ENCODE data around the gene GPD1L.
A peak's percentile ranks its signal among the peaks of the same experiment; 100 is the strongest.

The GPD1L gene

GRCh38 chr3:32136703-32137102 is 30.3 kb downstream of the GPD1L start:
- no peak for DNase-seq (ENCODE audit: low read depth, low spot score)

DNA sequence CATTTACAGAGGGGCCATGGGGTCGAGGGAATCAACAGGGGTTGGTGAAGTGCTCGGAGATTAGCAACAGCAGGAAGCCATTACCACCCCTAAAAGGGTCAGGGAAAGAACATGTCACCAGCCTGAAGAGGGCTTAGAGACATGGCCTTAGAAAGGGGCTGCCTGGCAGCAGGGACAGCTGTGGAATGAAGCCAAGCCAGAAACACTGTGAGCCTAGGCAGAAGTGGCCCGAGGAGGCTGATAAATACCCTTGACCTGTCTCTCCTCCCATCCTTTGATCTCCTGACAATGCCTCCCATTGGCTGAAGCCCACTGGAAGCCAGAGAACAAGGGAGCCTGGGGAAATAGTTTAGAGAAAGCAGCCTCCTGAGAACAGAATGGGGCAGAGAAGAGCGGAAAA is 31.4 kb downstream of the GPD1L start:
- no peak for DNase-seq (ENCODE audit: low read depth, low spot score)

GRCh38 chr3:32138545-32139104 is 32.2 kb downstream of the GPD1L start:
- DNase-seq (ENCODE audit: low read depth, low spot score), result no peak

DNA sequence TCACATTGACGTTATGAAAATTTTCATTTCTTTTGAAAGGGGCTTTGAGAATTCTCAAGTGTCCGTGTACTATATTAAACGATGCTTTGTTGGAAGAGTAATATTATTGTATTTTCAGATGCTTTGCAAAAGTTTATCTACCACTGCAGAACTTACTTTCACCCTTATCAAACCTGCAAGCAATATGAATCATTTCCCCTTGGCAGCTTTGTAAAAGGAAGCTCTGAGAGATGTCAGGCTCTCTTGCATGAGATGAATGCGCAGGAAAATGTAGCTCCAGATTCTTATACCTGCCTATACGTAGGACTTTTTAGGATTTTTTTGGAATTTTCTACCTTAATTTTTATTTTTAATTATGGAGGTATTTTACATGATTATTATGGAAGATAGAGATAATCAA is 34.5 kb downstream of the GPD1L start:
- DNase-seq (ENCODE audit: low read depth, low spot score), result no peak

DNA sequence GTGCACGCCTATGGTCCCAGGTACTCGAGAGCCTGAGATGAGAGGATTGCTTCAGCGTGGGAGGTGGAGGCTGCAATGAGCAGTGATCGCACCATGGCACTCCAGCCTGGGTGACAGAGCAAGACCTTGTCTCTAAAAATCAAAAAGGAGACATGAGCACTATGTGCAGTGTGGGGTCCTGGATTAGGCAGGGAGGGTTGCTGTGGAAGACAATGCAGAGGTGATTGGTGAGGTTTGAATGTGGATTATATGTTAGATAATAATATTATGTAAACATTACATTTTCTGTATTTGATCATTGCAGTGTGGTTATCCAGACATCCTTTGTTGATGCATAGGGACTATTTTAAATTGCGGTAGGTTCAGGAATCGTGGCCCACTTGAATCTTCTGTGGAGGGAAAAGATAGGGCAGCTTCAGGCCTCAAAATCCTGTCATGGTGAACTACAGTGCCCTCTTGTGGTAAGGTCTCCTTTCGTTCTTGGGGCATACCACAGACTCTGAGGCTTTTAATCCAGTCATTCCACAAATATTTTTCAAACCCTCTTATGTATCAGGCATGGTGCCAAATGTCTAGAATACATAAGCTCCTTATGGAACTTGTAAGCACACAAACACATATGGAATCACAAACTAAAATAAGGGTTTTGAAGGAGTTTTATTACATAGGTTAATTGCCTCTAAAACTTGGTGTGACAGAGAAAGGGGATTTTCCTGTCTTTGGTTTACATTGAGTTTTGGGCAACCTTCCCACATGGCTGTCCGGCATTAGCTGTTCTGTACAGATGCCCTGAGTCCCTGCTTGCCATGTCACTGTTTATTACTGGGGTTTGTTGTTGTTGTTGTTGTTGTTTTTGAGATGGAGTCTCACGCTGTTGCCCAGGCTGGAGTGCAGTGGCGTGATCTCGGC is 37.7 kb downstream of the GPD1L start:
- DNase-seq (ENCODE audit: low read depth, low spot score), result peak; percentile 47

DNA sequence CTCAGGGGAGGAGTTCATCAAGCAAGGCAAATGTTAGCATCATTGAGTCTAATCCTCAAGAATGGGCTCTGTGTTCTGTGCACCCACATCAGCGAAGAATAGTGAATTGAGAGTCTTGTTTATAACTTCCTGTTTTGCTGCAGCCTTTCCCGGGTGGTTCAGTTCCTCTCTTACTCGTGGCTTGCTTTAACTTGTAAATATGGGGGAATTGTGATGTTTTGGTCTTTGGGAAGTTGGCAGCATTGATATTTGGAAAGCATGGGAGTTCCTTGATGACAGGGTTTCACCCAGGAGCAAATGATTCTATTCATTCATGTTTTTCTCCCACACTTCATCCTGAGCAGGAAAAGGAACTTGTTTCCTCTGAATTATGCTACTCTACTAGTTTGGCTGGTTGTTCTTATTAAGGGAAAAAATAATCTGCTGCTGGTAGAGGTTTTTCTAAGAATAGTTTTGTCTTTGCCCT is 40.4 kb downstream of the GPD1L start:
- DNase-seq (ENCODE audit: low read depth, low spot score), result no peak

DNA sequence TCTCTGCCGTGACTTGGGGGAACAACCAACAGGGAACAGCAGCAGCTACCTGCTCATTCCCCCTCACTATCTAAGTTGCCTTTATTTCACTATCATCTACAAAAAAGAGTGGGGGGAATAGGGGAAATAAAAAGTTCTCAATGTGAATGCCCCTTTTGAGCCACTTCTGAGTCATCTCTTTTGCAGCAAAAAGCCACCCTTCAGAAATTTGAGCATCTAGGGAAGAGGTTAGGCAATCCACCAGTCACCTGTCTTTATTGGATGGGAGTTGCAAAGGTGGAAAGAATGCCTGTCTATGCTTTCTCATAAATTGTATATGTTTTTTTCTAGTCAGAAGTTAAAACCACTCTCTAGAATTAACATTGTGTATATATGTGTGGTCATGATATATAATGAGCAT is 41.1 kb downstream of the GPD1L start:
- DNase-seq (ENCODE audit: low read depth, low spot score), result no peak

DNA sequence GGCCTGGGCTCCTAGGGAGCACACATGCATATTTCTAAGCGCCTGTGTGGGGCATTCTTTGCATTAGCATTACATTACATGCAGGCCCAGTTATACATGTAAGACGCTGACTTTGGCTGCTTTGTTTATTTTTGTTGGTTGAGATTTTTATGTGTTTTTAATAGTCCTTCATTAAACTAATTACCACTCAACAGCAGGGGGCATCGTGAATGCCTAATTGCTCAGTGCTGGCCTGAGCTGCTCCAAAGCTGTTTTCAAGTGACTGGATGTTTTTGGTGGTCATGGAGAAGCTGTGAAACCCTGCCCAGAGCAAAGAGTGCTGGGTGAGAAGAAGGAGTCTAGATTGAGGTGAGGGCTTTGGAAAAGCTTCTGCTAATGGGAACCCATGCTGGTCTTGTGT is 41.5 kb downstream of the GPD1L start:
- DNase-seq (ENCODE audit: low read depth, low spot score), result no peak

DNA sequence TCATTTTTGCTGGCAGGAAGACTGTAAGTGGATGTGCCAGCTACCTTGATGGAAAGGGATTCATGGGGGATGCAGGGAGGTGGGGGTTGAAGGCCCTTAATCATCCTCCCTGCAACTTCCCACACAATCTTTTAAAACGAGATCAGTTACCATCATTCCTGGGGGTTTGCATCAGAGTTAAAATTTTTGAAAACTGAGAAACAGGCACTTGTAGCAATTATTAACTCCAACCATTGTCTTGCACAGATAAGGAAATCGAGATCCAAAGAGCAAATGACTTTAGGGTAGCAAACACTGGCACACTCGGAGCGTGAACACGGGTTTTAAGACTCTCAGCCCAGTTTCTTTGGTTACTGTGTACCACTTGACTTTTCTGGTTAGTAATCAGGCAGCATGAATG is 41.9 kb downstream of the GPD1L start:
- no peak for DNase-seq (ENCODE audit: low read depth, low spot score)

- DNase-seq (ENCODE audit: low read depth, low spot score), result no peak
These were observed 47.2 kb downstream of the GPD1L start for GRCh38 chr3:32153414-32154204.

- DNase-seq (ENCODE audit: low read depth, low spot score), result no peak
These were observed 47.8 kb downstream of the GPD1L start for GRCh38 chr3:32154205-32154579.

DNA sequence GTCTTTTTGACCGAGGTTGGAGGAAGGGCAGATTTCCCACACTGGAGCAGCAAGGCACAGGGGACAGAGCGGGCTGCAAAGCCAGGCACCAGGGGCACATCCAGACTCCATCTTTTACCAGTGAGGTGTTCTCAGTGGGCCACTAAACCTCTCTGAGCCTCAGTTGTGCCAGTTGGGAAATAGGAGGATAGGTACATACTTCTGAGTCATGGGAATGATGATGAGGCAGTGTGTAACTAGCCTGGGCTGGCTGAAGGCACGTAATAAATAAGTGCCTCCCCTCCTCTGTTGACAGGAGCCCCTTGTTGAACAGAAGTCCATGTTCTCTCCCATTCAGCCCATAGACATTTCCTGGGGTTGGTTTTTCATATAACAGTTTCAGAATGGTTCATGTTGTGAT is 48.7 kb downstream of the GPD1L start:
- DNase-seq (ENCODE audit: low read depth, low spot score), result no peak

DNA sequence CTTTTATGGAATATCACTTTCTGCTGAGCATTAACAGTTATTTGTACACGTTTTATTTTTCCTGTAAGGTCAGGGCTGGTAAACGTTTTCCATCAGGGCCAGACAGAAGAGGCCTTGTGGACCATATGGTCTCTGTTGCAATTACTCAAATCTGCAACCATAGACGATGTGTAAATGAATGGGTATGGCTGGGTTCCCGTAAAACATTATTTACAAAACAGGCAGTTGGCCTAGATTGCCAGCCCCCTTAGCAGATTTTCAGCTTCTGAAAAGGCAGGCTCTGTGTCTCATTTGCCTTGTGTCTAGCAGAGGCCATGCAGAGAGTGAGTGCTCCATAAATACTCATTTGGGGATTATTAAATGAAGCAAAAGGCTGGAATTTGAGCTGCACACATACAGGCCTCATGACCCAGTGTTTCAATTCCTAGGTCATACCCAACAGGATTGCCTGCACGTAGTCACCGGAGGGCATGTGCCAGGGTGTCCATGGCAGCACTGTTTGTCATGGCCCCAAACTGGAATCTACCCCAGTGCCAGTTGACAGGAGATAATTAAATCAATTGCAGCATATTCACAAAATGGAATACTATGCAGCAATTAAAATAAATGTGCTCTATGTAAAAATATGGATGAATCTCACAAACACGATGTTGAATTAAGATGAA is 51.3 kb downstream of the GPD1L start:
- no peak for DNase-seq (ENCODE audit: low read depth, low spot score)

DNA sequence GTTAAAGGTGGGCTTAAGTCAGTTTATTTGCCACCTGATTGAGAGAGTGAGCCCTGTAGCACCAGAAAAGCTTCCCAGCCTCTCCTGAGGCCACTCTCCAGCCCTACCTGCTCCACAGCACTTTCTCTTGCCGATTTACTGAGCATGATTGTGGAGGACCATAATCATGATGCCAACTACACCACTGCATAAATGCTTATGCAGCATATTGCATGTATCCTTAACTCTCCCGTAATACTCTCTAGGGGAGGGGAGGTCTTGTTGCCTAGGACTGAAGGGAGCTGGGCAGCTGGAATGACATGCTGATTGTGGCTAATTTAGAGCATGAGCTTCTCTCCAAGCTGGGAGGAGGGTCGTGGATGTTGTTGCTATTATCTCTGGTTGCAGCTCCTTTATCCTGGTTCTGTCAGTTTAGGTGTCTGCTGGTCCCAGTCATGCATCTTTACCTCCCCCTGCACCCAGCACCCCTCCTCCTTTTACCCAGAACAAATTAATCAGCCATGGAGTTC is 54.3 kb downstream of the GPD1L start:
- DNase-seq (ENCODE audit: low read depth, low spot score), result no peak

DNA sequence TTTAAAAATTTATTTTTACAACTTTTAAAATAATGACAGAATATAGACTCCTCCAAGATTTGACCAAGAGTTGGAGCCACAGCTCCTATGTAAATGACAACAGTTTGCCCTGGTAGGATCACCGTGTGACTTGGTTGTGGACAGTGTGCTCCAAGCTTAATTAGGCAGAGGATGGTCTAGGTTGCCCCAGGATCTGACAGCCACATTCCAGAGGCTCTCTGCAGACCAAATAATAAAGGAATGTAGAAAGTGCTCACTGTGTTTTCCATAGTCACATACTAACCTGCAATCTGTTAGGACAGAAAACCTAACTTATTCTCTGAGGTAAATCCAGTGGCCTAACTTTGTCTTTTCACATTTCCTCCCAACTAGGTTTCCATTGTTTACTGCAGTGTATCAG is 59.0 kb downstream of the GPD1L start:
- DNase-seq (ENCODE audit: low read depth, low spot score), result no peak

DNA sequence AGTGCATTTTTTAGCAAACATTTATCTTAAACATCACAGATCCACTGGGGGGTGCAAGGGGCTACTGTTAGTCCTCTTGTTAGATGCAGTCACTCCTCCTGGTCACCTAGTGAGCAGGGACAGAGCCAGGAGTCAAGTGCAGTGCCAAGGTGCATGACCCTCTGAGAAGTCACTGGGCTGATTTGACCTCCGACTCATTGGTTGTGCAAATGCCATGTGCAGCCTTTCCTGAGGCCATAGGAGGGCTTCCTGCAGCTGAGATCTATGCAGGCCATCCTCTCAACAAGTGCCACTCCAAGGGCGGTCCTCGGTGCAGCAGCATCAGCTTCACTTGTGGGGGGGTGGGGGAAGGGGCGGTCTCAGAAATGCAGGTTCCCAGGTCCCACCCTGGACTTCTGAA is 60.2 kb downstream of the GPD1L start:
- no peak for DNase-seq (ENCODE audit: low read depth, low spot score)

DNA sequence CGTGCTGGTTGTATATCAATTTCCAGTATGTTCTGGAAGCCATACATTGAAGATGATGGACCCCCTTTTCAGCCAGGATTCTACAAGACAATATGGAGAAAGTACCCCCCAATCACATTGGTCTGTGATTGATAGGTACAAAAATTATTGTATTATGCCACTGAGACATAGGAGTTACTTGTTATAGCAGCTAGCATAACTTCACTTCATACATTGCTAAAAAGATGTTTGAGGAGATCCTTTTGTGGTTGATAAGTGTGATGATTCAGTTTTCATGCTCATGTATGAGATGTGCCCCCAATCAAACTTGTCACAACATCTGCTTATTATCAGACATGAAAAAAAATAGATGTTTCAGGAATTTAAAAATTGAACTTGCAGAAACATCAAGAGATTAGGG is 66.0 kb downstream of the GPD1L start:
- no peak for DNase-seq (ENCODE audit: low read depth, low spot score)

- peak; percentile 28 for DNase-seq (ENCODE audit: low read depth, low spot score)
These were observed 69.3 kb downstream of the GPD1L start for GRCh38 chr3:32175607-32176197.

DNA sequence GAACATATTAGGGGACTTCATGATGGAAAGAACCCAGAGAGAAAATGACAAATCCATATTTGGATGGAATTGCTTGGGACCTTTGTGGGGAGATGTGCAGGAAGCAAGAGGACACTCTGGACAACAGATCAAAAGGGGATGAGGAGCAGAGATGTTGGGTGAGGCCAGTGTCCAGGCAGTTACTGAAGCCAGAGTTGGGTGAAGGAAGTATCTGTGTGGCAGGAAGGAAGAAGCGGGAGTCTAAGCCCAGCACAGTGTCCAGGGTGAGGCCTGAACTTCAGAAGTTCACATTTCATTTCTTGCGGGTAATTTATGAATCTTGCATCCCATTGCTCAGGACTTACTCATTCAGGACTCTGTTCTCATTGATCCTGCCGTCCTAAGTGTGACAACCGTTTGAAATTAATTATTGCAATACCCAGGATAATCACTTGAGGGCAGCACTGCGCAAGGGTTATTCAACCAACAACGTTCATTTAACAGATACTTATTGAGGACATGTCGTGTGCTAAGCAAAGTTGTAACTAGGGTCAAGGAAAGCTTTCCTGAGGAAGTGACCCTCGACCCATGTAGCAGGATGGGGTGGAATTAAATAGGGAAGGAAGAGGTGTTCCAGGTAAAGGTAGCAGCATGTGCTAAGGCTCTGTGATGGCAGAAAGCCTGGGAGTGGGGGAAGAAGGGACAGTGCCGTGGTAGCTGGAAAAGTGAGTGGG is 70.7 kb downstream of the GPD1L start:
- no peak for DNase-seq (ENCODE audit: low read depth, low spot score)

- peak; percentile 70 for DNase-seq (ENCODE audit: low read depth, low spot score)
These were observed 71.3 kb downstream of the GPD1L start for GRCh38 chr3:32177702-32178198.
